Endothelial cell of umbilical vein (primary cell): ENCODE data around the gene XRCC4.

Experiments
- EZH2 ChIP-seq: IDR thresholded peaks from 2 replicates; pipeline ENCODE4 v1.6.1; 2012; ENCODE audit warnings: borderline replicate concordance, low read depth, mild to moderate bottlenecking, moderate library complexity, low read length, inconsistent platforms; ENCODE audit not compliant: severe bottlenecking
- MYC ChIP-seq: IDR thresholded peaks from one replicate; pipeline ENCODE4 v1.6.1; 2011; ENCODE audit warnings: mild to moderate bottlenecking, low read depth, low read length
- POLR2A ChIP-seq: IDR thresholded peaks from 2 replicates; pipeline ENCODE4 v1.6.1; 2012; ENCODE audit warnings: low read depth, mild to moderate bottlenecking, control low read depth, low read length
- POLR2AphosphoS5 ChIP-seq: IDR thresholded peaks from 2 replicates; pipeline ENCODE4 v1.6.1; 2012; ENCODE audit warnings: low read depth, mild to moderate bottlenecking, control low read depth, low read length, moderate library complexity; ENCODE audit not compliant: insufficient read depth
- TF ChIP-seq, protein P1 (sequence below), 2 donors: IDR thresholded peaks; 1 replicate in 1 of 2; 2 replicates in 1 of 2; pipeline ENCODE4 v1.5.1; 2011; ENCODE audit warnings: low read length in 2 of 2, mild to moderate bottlenecking in 2 of 2, moderate library complexity in 2 of 2, control low read depth in 1 of 2, inconsistent platforms in 1 of 2, low read depth in 1 of 2; ENCODE audit not compliant: insufficient read depth in 1 of 2; ENCODE audit errors: extremely low read depth in 1 of 2
- TF ChIP-seq, protein P2 (sequence below): IDR thresholded peaks from 2 replicates; pipeline ENCODE4 v1.6.1; 2011; ENCODE audit not compliant: insufficient read depth, insufficient read length

DNA sequence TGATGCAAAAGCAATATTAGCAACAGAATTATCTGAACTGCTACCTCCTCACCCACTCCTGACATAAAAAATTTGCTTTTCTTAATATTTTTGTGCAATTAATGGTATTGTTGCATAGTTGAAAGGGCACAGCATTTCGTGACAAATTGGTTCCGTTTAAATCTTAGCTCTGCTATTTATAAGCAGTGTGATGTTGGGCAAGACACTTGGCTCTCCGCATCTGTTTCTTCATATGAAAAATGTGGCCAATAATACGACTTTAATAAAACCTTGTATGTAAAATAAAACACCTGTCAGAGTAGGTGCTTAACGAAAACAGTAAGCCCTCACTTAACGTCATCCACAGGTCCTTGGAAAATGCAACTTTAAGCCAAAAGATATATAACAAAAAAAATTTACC lies 4.4 kb upstream of the XRCC4 start:
- TF ChIP-seq, protein P1, sequence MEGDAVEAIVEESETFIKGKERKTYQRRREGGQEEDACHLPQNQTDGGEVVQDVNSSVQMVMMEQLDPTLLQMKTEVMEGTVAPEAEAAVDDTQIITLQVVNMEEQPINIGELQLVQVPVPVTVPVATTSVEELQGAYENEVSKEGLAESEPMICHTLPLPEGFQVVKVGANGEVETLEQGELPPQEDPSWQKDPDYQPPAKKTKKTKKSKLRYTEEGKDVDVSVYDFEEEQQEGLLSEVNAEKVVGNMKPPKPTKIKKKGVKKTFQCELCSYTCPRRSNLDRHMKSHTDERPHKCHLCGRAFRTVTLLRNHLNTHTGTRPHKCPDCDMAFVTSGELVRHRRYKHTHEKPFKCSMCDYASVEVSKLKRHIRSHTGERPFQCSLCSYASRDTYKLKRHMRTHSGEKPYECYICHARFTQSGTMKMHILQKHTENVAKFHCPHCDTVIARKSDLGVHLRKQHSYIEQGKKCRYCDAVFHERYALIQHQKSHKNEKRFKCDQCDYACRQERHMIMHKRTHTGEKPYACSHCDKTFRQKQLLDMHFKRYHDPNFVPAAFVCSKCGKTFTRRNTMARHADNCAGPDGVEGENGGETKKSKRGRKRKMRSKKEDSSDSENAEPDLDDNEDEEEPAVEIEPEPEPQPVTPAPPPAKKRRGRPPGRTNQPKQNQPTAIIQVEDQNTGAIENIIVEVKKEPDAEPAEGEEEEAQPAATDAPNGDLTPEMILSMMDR (IDR thresholded peaks at IDR 0.05; ENCODE audit: extremely low read depth in 1 of 2, insufficient read depth in 1 of 2, low read depth in 1 of 2, low read length in 2 of 2) = no peak
- TF ChIP-seq, protein P2, sequence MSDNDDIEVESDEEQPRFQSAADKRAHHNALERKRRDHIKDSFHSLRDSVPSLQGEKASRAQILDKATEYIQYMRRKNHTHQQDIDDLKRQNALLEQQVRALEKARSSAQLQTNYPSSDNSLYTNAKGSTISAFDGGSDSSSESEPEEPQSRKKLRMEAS = no peak
- TF ChIP-seq POLR2A = no peak
- TF ChIP-seq EZH2 = no peak
- TF ChIP-seq MYC = no peak
- TF ChIP-seq POLR2AphosphoS5 = no peak
